ENCODE data around the gene PPP1R12B.
"Not testable (repeated sequence)": the region's sequence is repeated elsewhere in the genome, so short reads cannot be mapped to it uniquely, and the experiment has no call there.

The PPP1R12B gene

GRCh38 chr1:202619505-202619904 is 271.0 kb downstream of the PPP1R12B start:
- no peak for DNase-seq

GRCh38 chr1:202620036-202620435 is 271.5 kb downstream of the PPP1R12B start:
- not testable (repeated sequence) for DNase-seq

GRCh38 chr1:202621446-202621845 is 272.9 kb downstream of the PPP1R12B start:
- DNase-seq: no peak

GRCh38 chr1:202622388-202622787 is 273.9 kb downstream of the PPP1R12B start:
- DNase-seq: no peak

GRCh38 chr1:202623075-202623474 is 274.6 kb downstream of the PPP1R12B start:
- DNase-seq: no peak

- not testable (repeated sequence) for DNase-seq
These were observed 275.0 kb downstream of the PPP1R12B start for GRCh38 chr1:202623476-202623875.

- no peak for DNase-seq
These were observed 275.7 kb downstream of the PPP1R12B start for GRCh38 chr1:202624088-202624780.

- no peak for DNase-seq
These were observed 276.2 kb downstream of the PPP1R12B start for GRCh38 chr1:202624781-202625108.

- peak; percentile 73 for DNase-seq
These were observed 277.2 kb downstream of the PPP1R12B start for GRCh38 chr1:202625416-202626360.

- DNase-seq: not testable (repeated sequence)
These were observed 278.5 kb downstream of the PPP1R12B start for GRCh38 chr1:202627036-202627435.

- DNase-seq: no peak
These were observed 279.5 kb downstream of the PPP1R12B start for GRCh38 chr1:202627841-202628565.

- DNase-seq: no peak
These were observed 280.2 kb downstream of the PPP1R12B start for GRCh38 chr1:202628646-202629215.

GRCh38 chr1:202629257-202629811 is 280.8 kb downstream of the PPP1R12B start:
- not testable (repeated sequence) for DNase-seq

- not testable (repeated sequence) for DNase-seq
These were observed 281.6 kb downstream of the PPP1R12B start for GRCh38 chr1:202630096-202630495.

GRCh38 chr1:202630541-202630940 is 282.0 kb downstream of the PPP1R12B start:
- DNase-seq: no peak

- DNase-seq: no peak
These were observed 282.8 kb downstream of the PPP1R12B start for GRCh38 chr1:202631076-202631923.

GRCh38 chr1:202632241-202632640 is 283.7 kb downstream of the PPP1R12B start:
- DNase-seq: no peak

- DNase-seq: not testable (repeated sequence)
These were observed 287.7 kb downstream of the PPP1R12B start for GRCh38 chr1:202636171-202636570.

- not testable (repeated sequence) for DNase-seq
These were observed 289.0 kb downstream of the PPP1R12B start for GRCh38 chr1:202637321-202638018.

- DNase-seq: no peak
These were observed 289.7 kb downstream of the PPP1R12B start for GRCh38 chr1:202638019-202638700.

Measured in activated CD4-positive, alpha-beta T cell treated with anti-CD3 and anti-CD28 coated beads for 48 hours (primary cell).